GM23248 (cell line): ENCODE data around the gene BMP10.

ENCODE experiments used
- EZH2 ChIP-seq: fragments of 200-600 bp; sonication (generic); IDR thresholded peaks from 2 replicates; pipeline ENCODE4 v1.6.1; 2018; ENCODE audit warnings: antibody characterized with exemption, mild to moderate bottlenecking; ENCODE audit not compliant: insufficient read depth, poor library complexity, severe bottlenecking
- EZH2phosphoT487 ChIP-seq: fragments of 200-600 bp; sonication (generic); IDR thresholded peaks from 2 replicates; pipeline ENCODE4 v1.6.1; 2018; ENCODE audit warnings: antibody characterized with exemption, moderate library complexity, mild to moderate bottlenecking, low read depth; ENCODE audit not compliant: insufficient read depth

- TF ChIP-seq EZH2phosphoT487 (no peak), EZH2 (no peak)
These were observed 32.6 kb downstream of the BMP10 start for GRCh38 chr2:68838641-68839040.
